Lower lobe of right lung (tissue), 2 donors: ENCODE results near the gene MUC2. TPM values are rescaled to one million over a fixed set of nuclear protein-coding genes. Genes with fewer than 3 reads are reported as not detected.

Experiments used
- ATAC-seq, 2 donors: fragments of 200-7000 bp; cut with Tn5 transposase; one replicate each; pipeline ENCODE4 v1.9.1; 2020 to 2022; ENCODE audit warnings: mild to moderate bottlenecking in 2 of 2, moderate library complexity in 2 of 2
- DNase-seq: peaks from one replicate; pipeline ENCODE4 v3.0.0-alpha.2; 2020
- H3K27ac ChIP-seq: fragments of 200-600 bp; one replicate; pipeline ENCODE4 v1.8.0; 2022
- H3K27me3 ChIP-seq: fragments of 200-600 bp; one replicate; pipeline ENCODE4 v1.8.0; 2022; ENCODE audit warnings: low read depth
- H3K36me3 ChIP-seq: fragments of 200-600 bp; one replicate; pipeline ENCODE4 v1.8.0; 2022; ENCODE audit warnings: mild to moderate bottlenecking
- H3K4me1 ChIP-seq: fragments of 200-600 bp; one replicate; pipeline ENCODE4 v1.8.0; 2022
- H3K4me3 ChIP-seq: fragments of 200-600 bp; one replicate; pipeline ENCODE4 v1.8.0; 2022; ENCODE audit warnings: mild to moderate bottlenecking
- H3K9me3 ChIP-seq: fragments of 200-600 bp; one replicate; pipeline ENCODE4 v1.8.0; 2022
- CTCF ChIP-seq: fragments of 200-600 bp; IDR thresholded peaks from one replicate; pipeline ENCODE4 v1.8.0; 2022; ENCODE audit warnings: antibody characterized with exemption, mild to moderate bottlenecking
- intact Hi-C: fragments of 100-400 bp; cut with DNase I; formaldehyde crosslinking; loops from one replicate; pipeline ENCODE4 v1.11.0; 2022
- total RNA-seq: library from RNA; stranded (reverse); fragmentation: NEBNext Ultra II Directional; extraction: Animal tissue kit (Norgen Biotek cat#: 25700); gene quantifications from one replicate; pipeline ENCODE4 v1.2.1, GENCODE V29; 2021
- donor health status: DM: no; HTN: yes; CAD: no; lungs with severe emphysema.

Gene MUC2
- total RNA-seq, 1 donor from 2014 or later, result not detected

- no peak overlapping the region for H3K4me3 ChIP-seq
- no peaks in the 10 kb centered on the region for H3K9me3 ChIP-seq
- no peaks in the 10 kb centered on the region for H3K36me3 ChIP-seq
- no peak overlapping the region for H3K27ac ChIP-seq
- no peak for TF ChIP-seq CTCF
- H3K4me1 ChIP-seq, result peaks cover 18% of the 10 kb centered on the region
- ATAC-seq, result no peak
- no peak for DNase-seq
- H3K27me3 ChIP-seq, result peaks cover 50% of the 10 kb centered on the region
- intact Hi-C loops, result no loop called here
These were observed 24.6 kb upstream of the MUC2 start for GRCh38 chr11:1049911-1050580.

- ATAC-seq, result peak; percentile 92 to 94
- DNase-seq, result peak; percentile 82
- H3K27ac ChIP-seq, result no peak overlapping the region
- peak; percentile 95 for TF ChIP-seq CTCF
- H3K4me1 ChIP-seq, result peaks cover 18% of the 10 kb centered on the region
- H3K36me3 ChIP-seq, result no peaks in the 10 kb centered on the region
- intact Hi-C loops, result no loop called here
- peaks cover 51% of the 10 kb centered on the region for H3K27me3 ChIP-seq
- no peak overlapping the region for H3K4me3 ChIP-seq
- no peaks in the 10 kb centered on the region for H3K9me3 ChIP-seq
These were observed 23.9 kb upstream of the MUC2 start for GRCh38 chr11:1050581-1051355.

DNA sequence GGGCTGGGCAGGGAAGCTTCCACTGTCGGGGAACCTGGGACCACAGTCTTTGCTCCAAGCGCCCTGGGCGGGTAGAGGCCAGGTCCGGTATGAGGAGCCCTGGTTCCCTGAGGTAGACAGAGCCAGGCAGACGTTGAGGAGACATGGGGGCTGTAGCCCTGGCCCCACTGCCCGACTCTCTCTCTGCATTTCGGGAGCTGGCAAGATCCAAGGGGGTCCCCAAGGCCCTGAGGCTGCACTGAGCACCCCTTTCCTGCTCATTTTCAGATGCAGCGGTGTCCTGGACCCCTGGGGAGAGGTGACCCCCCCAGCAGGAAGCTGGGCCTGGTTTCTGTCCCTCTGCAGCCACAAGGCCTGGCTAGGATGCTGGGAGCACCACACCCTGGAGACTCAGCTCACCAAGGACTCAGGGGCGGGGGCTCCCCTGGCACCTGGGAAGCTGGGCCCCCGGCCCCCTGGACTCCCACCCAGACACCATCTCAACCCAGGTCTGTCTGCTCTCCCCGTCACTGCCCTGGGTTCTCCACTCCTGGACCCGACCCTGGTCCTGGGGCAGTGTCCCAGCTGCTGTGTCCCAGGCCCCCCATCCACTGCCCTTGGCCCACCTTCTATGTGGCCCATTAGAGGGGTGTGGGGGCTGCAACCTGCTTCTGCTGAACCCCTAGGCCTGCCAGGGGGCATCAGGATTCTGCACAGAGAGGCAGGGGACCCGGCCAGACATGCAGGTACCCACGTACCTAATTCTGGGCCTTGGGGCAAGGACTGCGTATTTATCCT, 23.1 kb upstream of the MUC2 start:
- H3K36me3 ChIP-seq, result no peaks in the 10 kb centered on the region
- H3K9me3 ChIP-seq, result no peaks in the 10 kb centered on the region
- no peak overlapping the region for H3K27ac ChIP-seq
- no peak for TF ChIP-seq CTCF
- ATAC-seq, result no peak
- intact Hi-C loops, result no loop called here
- no peak overlapping the region for H3K4me3 ChIP-seq
- H3K27me3 ChIP-seq, result peaks cover 51% of the 10 kb centered on the region
- DNase-seq, result peak; percentile 39
- H3K4me1 ChIP-seq, result peaks cover 18% of the 10 kb centered on the region

GRCh38 chr11:1052133-1053011, 22.3 kb upstream of the MUC2 start:
- Histone ChIP-seq H3K27me3 (peaks cover 50% of the 10 kb centered on the region), H3K4me3 (no peak overlapping the region), H3K9me3 (no peaks in the 10 kb centered on the region), H3K4me1 (peaks cover 18% of the 10 kb centered on the region), H3K36me3 (no peaks in the 10 kb centered on the region), H3K27ac (no peak overlapping the region)
- peak; percentile 41 for DNase-seq
- no peak for ATAC-seq
- intact Hi-C loops, result no loop called here
- TF ChIP-seq CTCF, result no peak
